GM23248 (cell line): Measurements from ENCODE around the gene MACROD2. TPM values are rescaled to one million over a fixed set of nuclear protein-coding genes. Genes with fewer than 3 reads are reported as not detected.

ENCODE experiments used
- DNase-seq: peaks from one replicate; pipeline ENCODE4 v3.0.0-alpha.2; 2015
- H2AFZ ChIP-seq: fragments of 200-600 bp; sonication (generic); 2 replicates; pipeline ENCODE4 v1.6.1; 2016; ENCODE audit warnings: antibody characterized with exemption
- H3F3A ChIP-seq: fragments of 200-600 bp; sonication (generic); 2 replicates; pipeline ENCODE4 v1.6.1; 2016; ENCODE audit warnings: mild to moderate bottlenecking, antibody characterized with exemption, mixed run types; ENCODE audit not compliant: insufficient read depth
- H3K27ac ChIP-seq: fragments of 200-600 bp; sonication (generic); 2 replicates; pipeline ENCODE4 v1.5.1; 2016; ENCODE audit warnings: mild to moderate bottlenecking
- H3K27me3 ChIP-seq: fragments of 200-600 bp; sonication (generic); replicated peaks from 2 replicates; pipeline ENCODE4 v1.6.1; 2016; ENCODE audit warnings: mild to moderate bottlenecking; ENCODE audit not compliant: insufficient read depth
- H3K36me3 ChIP-seq: fragments of 200-600 bp; sonication (generic); 2 replicates; pipeline ENCODE4 v1.6.1; 2016; ENCODE audit warnings: low read depth, mild to moderate bottlenecking
- H3K4me1 ChIP-seq: fragments of 200-600 bp; sonication (generic); 2 replicates; pipeline ENCODE4 v1.6.1; 2016; ENCODE audit warnings: mild to moderate bottlenecking; ENCODE audit not compliant: insufficient read depth
- H3K4me2 ChIP-seq: fragments of 200-600 bp; sonication (generic); one replicate; pipeline ENCODE4 v1.6.1; 2016; ENCODE audit warnings: mild to moderate bottlenecking; ENCODE audit not compliant: unreplicated experiment
- H3K4me3 ChIP-seq: fragments of 200-600 bp; sonication (generic); 2 replicates; pipeline ENCODE4 v1.5.1; 2016; ENCODE audit warnings: mild to moderate bottlenecking
- H3K79me2 ChIP-seq: fragments of 200-600 bp; sonication (generic); 2 replicates; pipeline ENCODE4 v1.6.1; 2016; ENCODE audit warnings: mild to moderate bottlenecking; ENCODE audit not compliant: insufficient read depth
- H3K9ac ChIP-seq: fragments of 200-600 bp; sonication (generic); 2 replicates; pipeline ENCODE4 v1.6.1; 2016; ENCODE audit warnings: mild to moderate bottlenecking
- H3K9me2 ChIP-seq: fragments of 200-600 bp; sonication (generic); 2 replicates; pipeline ENCODE4 v1.6.1; 2016; ENCODE audit warnings: mixed run types, mild to moderate bottlenecking, moderate library complexity; ENCODE audit not compliant: insufficient read depth
- H3K9me3 ChIP-seq: fragments of 200-600 bp; sonication (generic); one replicate; pipeline ENCODE4 v1.6.1; 2017; ENCODE audit warnings: low read depth
- H4K20me1 ChIP-seq: fragments of 200-600 bp; sonication (generic); 2 replicates; pipeline ENCODE4 v1.6.0; 2016; ENCODE audit not compliant: insufficient read depth
- EZH2 ChIP-seq: fragments of 200-600 bp; sonication (generic); IDR thresholded peaks from 2 replicates; pipeline ENCODE4 v1.6.1; 2018; ENCODE audit warnings: antibody characterized with exemption, mild to moderate bottlenecking; ENCODE audit not compliant: insufficient read depth, poor library complexity, severe bottlenecking
- EZH2phosphoT487 ChIP-seq: fragments of 200-600 bp; sonication (generic); IDR thresholded peaks from 2 replicates; pipeline ENCODE4 v1.6.1; 2018; ENCODE audit warnings: antibody characterized with exemption, moderate library complexity, mild to moderate bottlenecking, low read depth; ENCODE audit not compliant: insufficient read depth
- WGBS, 2 experiments: methylation state at CpG; one replicate each; pipeline ENCODE4 v1.1.6; 2015 to 2017; ENCODE audit warnings: low lambda C conversion rate in 2 of 2, low coverage in 1 of 2; ENCODE audit errors: missing lambda C conversion rate in 2 of 2; 5-methylcytosine and 5-hydroxymethylcytosine counted together
- in situ Hi-C: fragments of 300-500 bp; cut with MboI; formaldehyde crosslinking; loops from 2 replicates; pipeline ENCODE4 v1.15.0; 2020
- polyA plus RNA-seq: library from polyadenylated mRNA; unstranded; fragments of >200 nt; fragmentation: Nextera tagmentation; extraction: Ambion mirVana; gene quantifications from 2 replicates; pipeline ENCODE4 v1.2.1, GENCODE V29; 2016
- total RNA-seq: library from RNA; depleted of rRNA; stranded (reverse); fragments of >200 nt; shearing (Covaris generic); gene quantifications from 2 replicates; pipeline ENCODE4 v1.2.3, GENCODE V29; 2014

MACROD2 gene
- total and polyA plus RNA-seq, 2 experiments from 2014 or later: 1.1 to 3.1 TPM

DNA sequence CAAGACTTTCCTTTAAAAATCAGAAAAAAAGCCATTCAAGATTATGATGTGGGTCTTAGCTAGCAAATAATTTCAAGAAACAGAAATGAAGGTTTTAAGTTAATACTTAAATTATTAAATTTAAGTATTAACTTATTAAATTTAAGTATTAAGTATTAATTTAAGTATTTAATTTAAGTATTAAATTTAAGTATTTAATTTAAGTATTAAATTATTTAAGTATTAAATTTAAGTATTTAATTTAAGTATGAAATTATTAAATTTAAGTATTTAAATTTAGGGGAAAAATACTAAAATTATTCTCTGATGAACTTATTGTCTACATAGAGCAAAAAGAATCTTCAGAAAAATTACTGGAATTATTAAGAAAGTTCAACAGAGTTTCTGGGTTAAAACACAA is 1171.4 kb downstream of the MACROD2 start:
- TF ChIP-seq EZH2 (no peak), EZH2phosphoT487 (no peak)
- H2AFZ ChIP-seq: no peak overlapping the region

DNA sequence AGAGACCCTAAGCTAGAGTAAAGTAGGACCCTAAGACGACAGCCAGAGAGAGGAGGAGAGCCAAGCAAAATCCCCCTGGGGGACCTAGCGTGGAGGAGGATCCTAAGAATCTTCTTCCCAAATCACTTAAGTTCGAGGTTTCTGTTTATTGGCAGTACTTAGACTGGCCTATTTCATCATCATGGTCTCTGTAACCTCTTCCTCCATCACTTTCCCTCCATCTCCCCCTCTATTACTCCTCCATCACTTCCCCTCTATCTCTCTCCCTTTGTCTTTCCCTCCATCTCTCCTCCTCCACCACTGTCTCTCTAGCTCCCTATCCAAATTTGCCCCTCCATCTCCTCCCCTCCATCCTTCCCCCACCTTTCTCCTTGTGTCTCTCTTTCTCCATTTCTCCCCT is 1175.7 kb downstream of the MACROD2 start:
- Histone ChIP-seq H3F3A (no peaks in the 10 kb centered on the region), H4K20me1 (no peaks in the 10 kb centered on the region), H2AFZ (no peak overlapping the region), H3K36me3 (no peaks in the 10 kb centered on the region), H3K9ac (no peak overlapping the region), H3K79me2 (no peaks in the 10 kb centered on the region), H3K4me3 (no peak overlapping the region), H3K9me3 (no peaks in the 10 kb centered on the region), H3K4me2 (no peak overlapping the region), H3K9me2 (no peaks in the 10 kb centered on the region), H3K4me1 (no peaks in the 10 kb centered on the region), H3K27me3 (no peaks in the 10 kb centered on the region), H3K27ac (no peak overlapping the region)
- 25 to 40% methylated on average over 3 of the region's 3 CpGs for WGBS, 2 experiments
- DNase-seq: no peak
- TF ChIP-seq EZH2phosphoT487 (no peak), EZH2 (no peak)
- in situ Hi-C loops: no loop called here

More for the DNA sequence above, 1171.4 kb downstream of the MACROD2 start:
- Histone ChIP-seq H3F3A (no peaks in the 10 kb centered on the region), H3K27ac (no peak overlapping the region), H3K9me3 (no peaks in the 10 kb centered on the region), H3K4me1 (no peaks in the 10 kb centered on the region), H3K79me2 (no peaks in the 10 kb centered on the region), H3K9ac (no peak overlapping the region), H3K4me3 (no peak overlapping the region), H3K9me2 (no peaks in the 10 kb centered on the region), H3K27me3 (no peaks in the 10 kb centered on the region), H4K20me1 (no peaks in the 10 kb centered on the region), H3K4me2 (no peak overlapping the region), H3K36me3 (no peaks in the 10 kb centered on the region)
- DNase-seq: no peak
- in situ Hi-C loops: no loop called here

DNA sequence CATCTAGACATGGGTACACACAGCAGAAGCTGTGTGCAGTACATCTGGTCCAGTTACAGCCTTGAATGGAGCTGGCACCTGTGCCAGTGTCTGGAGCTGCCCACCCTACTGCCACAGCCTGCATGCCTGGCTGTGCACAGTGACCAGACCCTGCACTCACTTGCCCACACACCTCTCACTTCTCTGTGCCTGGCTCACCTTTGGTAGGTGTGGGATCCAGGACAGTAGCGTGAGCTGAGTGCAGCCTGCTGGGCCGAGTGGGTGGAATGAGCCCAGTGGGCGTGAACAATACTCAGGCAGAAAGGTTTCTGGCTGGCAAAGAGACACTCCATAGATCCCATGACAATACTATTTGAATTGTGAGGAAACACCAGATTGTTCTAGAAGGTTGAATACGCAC is 1181.6 kb downstream of the MACROD2 start:
- in situ Hi-C loops: no loop called here
- WGBS, 2 experiments: 70 to 80% methylated on average over 4 of the region's 4 CpGs
- Histone ChIP-seq H3K79me2 (no peaks in the 10 kb centered on the region), H4K20me1 (no peaks in the 10 kb centered on the region), H3K4me2 (no peak overlapping the region), H3K27ac (no peak overlapping the region), H3F3A (no peaks in the 10 kb centered on the region), H2AFZ (no peak overlapping the region), H3K4me3 (no peak overlapping the region), H3K36me3 (no peaks in the 10 kb centered on the region), H3K27me3 (no peaks in the 10 kb centered on the region), H3K9me3 (no peaks in the 10 kb centered on the region), H3K9ac (no peak overlapping the region), H3K9me2 (no peaks in the 10 kb centered on the region), H3K4me1 (no peaks in the 10 kb centered on the region)
- TF ChIP-seq EZH2phosphoT487: no peak
- no peak for TF ChIP-seq EZH2
- no peak for DNase-seq

DNA sequence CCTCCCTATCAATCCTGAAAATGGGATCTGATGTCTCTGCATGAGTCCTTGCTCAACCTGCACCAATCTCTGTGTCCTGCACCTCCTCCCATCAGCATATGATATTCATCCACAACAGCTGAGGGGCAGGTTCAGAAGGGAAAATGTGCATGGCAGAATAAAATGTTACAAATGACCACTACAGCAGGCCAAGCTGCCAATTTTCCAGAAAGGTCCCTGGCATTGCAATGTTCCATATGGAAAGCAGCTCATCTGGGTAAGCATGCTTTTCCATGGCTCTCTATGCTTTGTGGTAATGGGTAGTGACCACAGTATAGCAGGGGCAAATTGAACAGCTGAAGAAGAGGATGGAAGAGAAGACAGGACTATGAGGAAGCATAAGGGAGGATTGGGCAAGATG is 1183.3 kb downstream of the MACROD2 start:
- Histone ChIP-seq H3K4me3 (no peak overlapping the region), H3K9ac (no peak overlapping the region), H3K4me1 (no peaks in the 10 kb centered on the region), H3K4me2 (no peak overlapping the region), H2AFZ (no peak overlapping the region), H3K27ac (no peak overlapping the region), H3K79me2 (no peaks in the 10 kb centered on the region), H3K9me2 (no peaks in the 10 kb centered on the region), H3K9me3 (no peaks in the 10 kb centered on the region), H3F3A (no peaks in the 10 kb centered on the region), H4K20me1 (no peaks in the 10 kb centered on the region), H3K27me3 (no peaks in the 10 kb centered on the region), H3K36me3 (no peaks in the 10 kb centered on the region)
- no peak for DNase-seq
- in situ Hi-C loops: no loop called here
- TF ChIP-seq EZH2 (no peak), EZH2phosphoT487 (no peak)

DNA sequence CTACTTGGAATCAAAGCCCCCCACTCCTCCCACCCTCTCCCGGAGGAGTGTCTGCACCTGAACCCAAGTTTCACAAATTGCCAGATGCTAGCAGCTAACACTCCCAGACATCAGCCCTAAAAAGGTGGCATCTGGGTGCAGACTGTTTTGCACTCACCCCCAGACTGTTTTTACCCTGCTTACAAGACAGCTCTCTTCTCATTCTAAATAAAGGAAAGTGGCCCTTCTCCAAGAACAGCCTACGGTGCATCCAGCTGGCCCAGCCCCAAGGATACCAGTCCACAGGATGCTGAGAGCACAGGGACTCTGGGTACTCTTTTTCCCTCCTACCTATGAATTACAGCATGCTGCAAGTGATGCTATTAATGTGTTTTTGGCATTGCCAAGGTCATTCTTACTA is 1184.1 kb downstream of the MACROD2 start:
- H3K4me2 ChIP-seq: no peak overlapping the region
- no peaks in the 10 kb centered on the region for H3F3A ChIP-seq
- no peaks in the 10 kb centered on the region for H3K9me2 ChIP-seq
- no peak overlapping the region for H3K4me3 ChIP-seq
- no peaks in the 10 kb centered on the region for H3K27me3 ChIP-seq
- H3K79me2 ChIP-seq: no peaks in the 10 kb centered on the region
- in situ Hi-C loops: no loop called here
- TF ChIP-seq EZH2 (no peak), EZH2phosphoT487 (no peak)
- H3K36me3 ChIP-seq: no peaks in the 10 kb centered on the region
- WGBS, 2 experiments: 28 to 36% methylated on average over 2 of the region's 2 CpGs
- H3K9me3 ChIP-seq: no peaks in the 10 kb centered on the region
- H3K9ac ChIP-seq: no peak overlapping the region
- H4K20me1 ChIP-seq: no peaks in the 10 kb centered on the region
- H2AFZ ChIP-seq: no peak overlapping the region
- H3K27ac ChIP-seq: no peak overlapping the region
- H3K4me1 ChIP-seq: no peaks in the 10 kb centered on the region
- no peak for DNase-seq
